Measurements from ENCODE around the gene ZBTB24.
A peak's percentile ranks its signal among the peaks of the same experiment; 100 is the strongest.

The ZBTB24 gene

DNA sequence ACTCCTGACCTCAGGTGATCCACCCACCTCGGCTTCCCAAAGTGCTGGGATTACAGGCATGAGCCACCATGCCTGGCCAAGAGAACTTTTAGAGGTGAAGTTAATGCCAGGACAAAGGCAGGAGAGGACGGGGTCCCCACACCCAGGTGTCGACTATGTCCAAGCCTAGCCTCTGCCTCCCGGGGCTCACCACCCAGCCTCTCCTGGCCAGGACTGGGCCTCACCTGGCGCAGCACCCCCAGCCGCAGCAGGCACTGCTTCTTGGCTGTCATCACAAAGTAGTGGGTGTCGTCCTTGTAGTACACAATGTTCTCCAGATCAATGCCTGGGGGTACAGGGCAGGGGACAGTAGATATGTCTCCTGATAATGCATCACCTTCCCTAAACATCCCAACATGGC is 31.6 kb downstream of the ZBTB24 start:
- no peak for DNase-seq (ENCODE audit: low read depth in 2 of 2)

DNA sequence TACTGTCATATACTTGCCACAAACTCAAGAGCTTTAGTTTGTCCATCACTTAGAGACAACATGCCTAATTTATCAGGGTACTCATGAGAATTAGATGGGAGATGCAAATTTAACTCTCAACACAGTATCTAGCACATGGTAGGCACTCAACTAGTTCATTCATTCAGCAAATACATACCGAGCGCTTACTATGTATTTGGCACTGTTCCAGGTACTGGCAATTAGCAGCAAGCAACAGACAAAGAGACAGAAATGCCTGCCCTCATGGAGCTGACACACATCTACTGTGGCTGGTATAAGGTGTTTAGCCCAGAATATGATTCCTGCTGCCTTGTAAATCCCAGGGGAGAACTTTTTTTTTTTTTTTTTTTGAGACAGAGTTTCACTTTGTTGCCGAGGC is 32.2 kb downstream of the ZBTB24 start:
- no peak for DNase-seq (ENCODE audit: low read depth in 2 of 2)

- no peak for DNase-seq (ENCODE audit: low read depth in 2 of 2)
Measured at GRCh38 chr6:109449795-109450673, 33.0 kb downstream of the ZBTB24 start.

GRCh38 chr6:109449064-109449794 is 33.8 kb downstream of the ZBTB24 start:
- no peak for DNase-seq (ENCODE audit: low read depth in 2 of 2)

GRCh38 chr6:109448615-109449014 is 34.4 kb downstream of the ZBTB24 start:
- no peak for DNase-seq (ENCODE audit: low read depth in 2 of 2)

DNA sequence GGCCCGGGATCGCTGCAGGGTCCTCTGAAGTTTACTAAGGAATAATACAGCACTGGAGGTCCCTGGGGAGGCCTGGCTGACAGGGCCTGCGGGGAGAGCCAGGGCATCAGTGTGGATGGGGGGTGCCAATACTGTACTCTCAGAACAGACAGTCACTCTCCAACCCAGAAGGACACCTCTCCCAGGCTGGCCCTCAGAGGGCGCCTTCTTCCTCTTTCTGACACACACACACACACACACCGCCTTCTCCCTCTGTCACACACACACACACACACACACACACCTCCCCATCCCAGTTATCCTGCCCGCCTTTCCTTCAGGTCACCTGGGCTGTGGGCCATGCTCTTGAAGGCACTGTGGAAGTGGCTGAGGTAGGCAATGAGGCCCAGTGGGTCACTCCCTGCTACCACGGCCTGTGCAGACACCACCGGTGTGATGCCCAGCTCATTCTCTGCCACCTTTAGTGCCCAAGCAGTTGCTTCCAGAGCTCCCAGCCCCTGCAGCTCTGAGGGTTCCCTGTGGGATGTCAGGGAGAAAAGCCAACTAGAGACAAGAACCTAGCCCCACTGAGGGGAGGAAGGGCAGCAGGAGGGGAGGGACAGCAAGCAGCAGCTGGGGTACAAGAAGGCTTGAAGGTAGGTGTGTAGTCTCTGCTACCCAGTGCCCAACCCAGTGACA is 35.0 kb downstream of the ZBTB24 start:
- no peak for DNase-seq (ENCODE audit: low read depth in 2 of 2)

- DNase-seq (ENCODE audit: low read depth in 2 of 2) = no peak
Measured at GRCh38 chr6:109447087-109447486, 35.9 kb downstream of the ZBTB24 start.

- no peak for DNase-seq (ENCODE audit: low read depth in 2 of 2)
Measured at GRCh38 chr6:109446541-109446940, 36.5 kb downstream of the ZBTB24 start.

- no peak for DNase-seq (ENCODE audit: low read depth in 2 of 2)
Measured at GRCh38 chr6:109446072-109446471, 36.9 kb downstream of the ZBTB24 start.

DNA sequence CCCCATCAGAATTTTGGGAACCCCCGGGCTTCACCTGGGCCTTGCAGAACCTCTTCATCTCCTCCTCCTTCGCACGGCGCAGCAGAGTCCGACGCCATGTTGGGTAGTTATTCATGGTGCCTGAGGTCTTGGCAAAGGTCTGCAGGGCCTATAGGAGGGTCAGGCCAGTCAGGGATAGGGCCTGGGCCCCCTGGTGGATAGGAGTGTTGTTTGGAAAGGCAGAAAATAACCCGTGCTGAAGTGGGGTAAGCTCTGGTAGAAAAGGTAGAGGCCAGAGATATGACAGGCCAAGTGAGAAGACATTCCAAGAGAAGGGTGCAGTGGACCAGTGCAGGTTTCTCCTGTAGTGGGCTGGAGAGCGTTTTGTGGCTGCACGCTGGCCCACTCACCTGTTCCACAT is 37.6 kb downstream of the ZBTB24 start:
- DNase-seq (ENCODE audit: low read depth in 2 of 2) = no peak

DNA sequence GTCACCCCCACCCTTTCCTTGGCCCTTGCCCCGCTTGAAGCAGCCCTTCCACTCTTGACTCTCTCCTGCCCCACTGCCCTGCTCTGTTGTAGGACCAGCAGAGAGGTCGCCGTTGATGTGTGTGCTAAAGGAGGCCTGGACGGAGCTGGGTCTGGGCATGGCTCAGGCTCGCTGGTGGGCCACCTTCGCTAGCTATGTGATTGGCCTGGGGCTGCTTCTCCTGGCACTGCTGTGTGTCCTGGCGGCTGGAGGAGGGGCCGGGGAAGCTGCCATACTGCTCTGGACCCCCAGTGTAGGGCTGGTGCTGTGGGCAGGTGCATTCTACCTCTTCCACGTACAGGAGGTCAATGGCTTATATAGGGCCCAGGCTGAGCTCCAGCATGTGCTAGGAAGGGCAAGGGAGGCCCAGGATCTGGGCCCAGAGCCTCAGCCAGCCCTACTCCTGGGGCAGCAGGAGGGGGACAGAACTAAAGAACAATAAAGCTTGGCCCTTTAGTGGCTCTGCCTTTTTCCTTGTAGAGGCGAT is 39.5 kb downstream of the ZBTB24 start:
- no peak for DNase-seq (ENCODE audit: low read depth in 2 of 2)

- no peak for DNase-seq (ENCODE audit: low read depth in 2 of 2)
Measured at GRCh38 chr6:109442393-109442924, 40.6 kb downstream of the ZBTB24 start.

DNA sequence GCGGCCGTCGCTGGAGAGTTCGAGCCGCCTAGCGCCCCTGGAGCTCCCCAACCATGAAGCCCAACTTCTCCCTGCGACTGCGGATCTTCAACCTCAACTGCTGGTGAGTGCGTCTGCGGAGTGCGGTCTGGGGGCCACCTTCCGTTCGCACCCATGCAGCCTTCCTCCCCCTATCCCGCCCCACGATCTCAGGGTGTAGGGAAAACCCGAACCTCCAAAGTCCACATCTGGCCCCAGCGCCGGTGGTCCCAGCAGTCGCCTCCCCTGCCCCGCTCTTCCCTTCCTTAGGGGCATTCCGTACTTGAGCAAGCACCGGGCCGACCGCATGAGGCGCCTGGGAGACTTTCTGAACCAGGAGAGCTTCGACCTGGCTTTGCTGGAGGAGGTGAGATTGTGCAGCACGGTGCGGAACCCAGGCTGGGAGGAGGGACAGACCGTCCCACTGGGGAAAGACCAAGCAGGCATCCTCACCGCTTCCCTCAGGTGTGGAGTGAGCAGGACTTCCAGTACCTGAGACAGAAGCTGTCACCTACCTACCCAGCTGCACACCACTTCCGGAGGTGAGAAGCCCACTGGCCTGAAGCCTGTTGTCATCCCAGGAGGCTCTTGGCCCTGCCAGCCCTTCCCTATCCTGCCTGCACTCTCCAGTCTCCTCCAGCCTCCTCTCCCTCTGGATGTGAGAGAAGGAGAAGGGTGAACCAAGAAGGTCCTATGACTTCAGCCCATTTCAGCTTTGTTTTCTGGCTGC is 41.8 kb downstream of the ZBTB24 start:
- DNase-seq (ENCODE audit: low read depth in 2 of 2) = no peak

GRCh38 chr6:109440331-109441068 is 42.5 kb downstream of the ZBTB24 start, which contains the start of the genes PPIL6 and SMPD2:
Gene PPIL6, minus strand, starts transcription at chr6:109440628. Its CDS starts 38 bp downstream, at chr6:109440590.
Gene SMPD2, plus strand, starts transcription at chr6:109440724. Its CDS starts 398 bp downstream, at chr6:109441122.
- DNase-seq (ENCODE audit: low read depth in 2 of 2) = peak; percentile 59 to 66

DNA sequence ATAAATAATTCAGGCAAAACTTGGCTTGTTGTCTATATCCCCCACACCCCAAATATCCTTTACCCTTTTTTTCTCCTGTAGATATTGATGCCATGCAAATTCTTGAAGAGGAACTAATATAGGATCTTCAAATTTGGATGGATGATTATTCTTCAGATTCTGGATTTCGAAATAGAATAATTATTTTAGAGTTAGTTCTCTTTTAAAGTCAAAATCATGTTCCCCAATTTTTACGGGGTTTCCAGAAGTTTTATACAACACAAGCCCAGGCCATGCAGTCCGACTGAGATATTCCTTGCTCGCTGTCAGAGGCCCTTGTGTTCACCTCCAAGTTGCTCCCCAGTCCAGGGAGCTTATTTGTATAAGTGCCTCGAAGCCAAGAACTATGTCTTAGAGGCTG is 47.0 kb downstream of the ZBTB24 start:
- DNase-seq (ENCODE audit: low read depth in 2 of 2) = no peak

DNA sequence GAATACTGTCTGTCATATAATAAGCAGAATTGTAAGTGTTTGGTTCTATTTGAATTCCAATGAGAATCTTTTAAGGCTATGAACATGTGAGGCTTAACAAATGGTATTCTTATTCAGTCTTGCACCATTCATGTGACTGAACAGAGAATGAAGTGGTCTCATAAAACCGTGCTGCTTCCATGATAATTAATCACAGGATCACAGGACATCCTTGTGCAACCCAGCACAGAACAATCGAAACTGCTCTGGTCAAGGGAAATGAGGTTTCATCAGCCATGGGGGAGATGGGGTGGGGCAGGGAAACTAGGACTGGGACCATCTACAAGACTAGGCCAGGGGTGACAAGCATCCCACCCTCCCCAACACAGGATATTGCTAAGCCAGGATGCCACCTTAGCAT is 48.6 kb downstream of the ZBTB24 start:
- DNase-seq (ENCODE audit: low read depth in 2 of 2) = no peak

DNA sequence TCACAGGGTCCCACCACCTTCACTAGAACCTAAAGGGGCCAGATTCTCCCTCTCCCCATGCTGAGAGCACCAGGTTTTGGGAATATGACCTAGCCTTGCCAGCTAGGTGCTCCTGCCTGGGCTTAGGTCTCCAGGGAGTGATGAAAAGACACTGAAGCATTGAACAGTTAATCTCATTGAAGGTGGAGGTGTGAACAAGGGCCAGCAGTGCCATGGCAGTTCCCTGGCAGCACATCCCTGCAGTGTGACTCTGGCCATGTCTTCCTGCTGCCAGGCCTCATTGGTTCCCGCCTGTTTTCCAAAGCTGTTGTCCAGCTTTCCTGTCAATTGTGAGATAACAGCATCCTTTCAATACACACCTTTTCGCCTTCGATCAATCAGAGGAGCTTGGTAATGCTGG is 53.5 kb downstream of the ZBTB24 start:
- no peak for DNase-seq (ENCODE audit: low read depth in 2 of 2)

GRCh38 chr6:109428889-109429477 is 54.0 kb downstream of the ZBTB24 start:
- no peak for DNase-seq (ENCODE audit: low read depth in 2 of 2)

- no peak for DNase-seq (ENCODE audit: low read depth in 2 of 2)
Measured at GRCh38 chr6:109424946-109425345, 58.1 kb downstream of the ZBTB24 start.

GRCh38 chr6:109421184-109421583 is 61.8 kb downstream of the ZBTB24 start:
- no peak for DNase-seq (ENCODE audit: low read depth in 2 of 2)

Data from activated CD8-positive, alpha-beta memory T cell treated with anti-CD3 and anti-CD28 coated beads for 4 hours (primary cell).